OCI-LY7 (cell line): ENCODE measurements around the gene EIF4B. TPM values are rescaled to one million over a fixed set of nuclear protein-coding genes. Genes with fewer than 3 reads are reported as not detected.

Source experiments
- BruUV-seq: library from RNA; stranded (reverse); fragments of 400-500 nt; replicated peaks from 2 replicates; lab custom pipeline; 2021; lab: Mats Ljungman, UMichigan
- CTCF ChIA-PET: fragments of 300-600 bp; sonication (Branson Sonifier 250); formaldehyde crosslinking; loops from one replicate; lab custom pipeline; 2022; ENCODE audit warnings: antibody characterized with exemption; ENCODE audit not compliant: unreplicated experiment; lab: Charles Lee
- POLR2A ChIA-PET: fragments of 300-600 bp; sonication (Branson Sonifier 250); formaldehyde crosslinking; loops from one replicate; lab custom pipeline; 2022; ENCODE audit warnings: antibody characterized with exemption; lab: Charles Lee
- DNase-seq: peaks from one replicate; pipeline ENCODE4 v3.0.0-alpha.2; 2015; ENCODE audit warnings: low spot score
- H2AFZ ChIP-seq: fragments of 200-600 bp; sonication (generic), shearing (Covaris generic); 2 replicates; pipeline ENCODE4 v1.6.1; 2014; ENCODE audit warnings: mild to moderate bottlenecking, antibody characterized with exemption, low read length, moderate library complexity
- H3K27ac ChIP-seq: fragments of 200-600 bp; sonication (generic); 2 replicates; pipeline ENCODE4 v1.5.1; 2014; ENCODE audit warnings: mixed run types, low read depth, mild to moderate bottlenecking, moderate library complexity, low read length, inconsistent platforms; ENCODE audit not compliant: poor library complexity, severe bottlenecking
- H3K36me3 ChIP-seq: fragments of 200-600 bp; sonication (generic); 2 replicates; pipeline ENCODE4 v1.6.1; 2014; ENCODE audit warnings: mild to moderate bottlenecking, antibody characterized with exemption, low read length, moderate library complexity, mixed read lengths; ENCODE audit not compliant: insufficient read depth
- H3K4me1 ChIP-seq: fragments of 200-600 bp; sonication (generic); 2 replicates; pipeline ENCODE4 v1.5.1; 2014; ENCODE audit warnings: mild to moderate bottlenecking, low read length; ENCODE audit not compliant: insufficient read depth, poor library complexity, severe bottlenecking
- H3K4me2 ChIP-seq: fragments of 200-600 bp; sonication (generic); 2 replicates; pipeline ENCODE4 v1.6.1; 2014; ENCODE audit warnings: mild to moderate bottlenecking, low read length
- H3K4me3 ChIP-seq: fragments of 200-600 bp; sonication (generic); 2 replicates; pipeline ENCODE4 v1.5.1; 2014; ENCODE audit warnings: mild to moderate bottlenecking, low read depth, low read length; ENCODE audit not compliant: poor library complexity, severe bottlenecking
- H3K79me2 ChIP-seq: fragments of 200-600 bp; sonication (generic); 2 replicates; pipeline ENCODE4 v1.6.1; 2016; ENCODE audit warnings: low read depth, mild to moderate bottlenecking, low read length, moderate library complexity, mixed read lengths; ENCODE audit not compliant: insufficient read depth
- H3K9me2 ChIP-seq: fragments of 200-600 bp; sonication (generic); 2 replicates; pipeline ENCODE4 v1.6.1; 2016; ENCODE audit warnings: mild to moderate bottlenecking, low read length, mixed read lengths; ENCODE audit not compliant: insufficient read depth
- H3K9me3 ChIP-seq: fragments of 200-600 bp; sonication (generic); 2 replicates; pipeline ENCODE4 v1.6.1; 2014; ENCODE audit warnings: mild to moderate bottlenecking, mixed run types, low read length, mixed read lengths
- H4K20me1 ChIP-seq: fragments of 200-600 bp; sonication (generic); 2 replicates; pipeline ENCODE4 v1.6.1; 2014; ENCODE audit warnings: mild to moderate bottlenecking, antibody characterized with exemption, low read length, moderate library complexity, mixed read lengths; ENCODE audit not compliant: insufficient read depth
- CTCF ChIP-seq: fragments of 200-600 bp; sonication (generic); conservative IDR thresholded peaks from 2 replicates; pipeline ENCODE4 v1.5.1; 2014; ENCODE audit warnings: mild to moderate bottlenecking, antibody characterized with exemption, low read length, moderate library complexity, mixed read lengths
- EZH2phosphoT487 ChIP-seq: fragments of 200-600 bp; sonication (generic); IDR thresholded peaks from 2 replicates; pipeline ENCODE4 v1.6.1; 2018; ENCODE audit warnings: low read depth, borderline replicate concordance, mild to moderate bottlenecking, mixed run types, antibody characterized with exemption, low read length, moderate library complexity, mixed read lengths
- intact Hi-C: fragments of 100-400 bp; cut with micrococcal nuclease; formaldehyde crosslinking; loops from one replicate; pipeline ENCODE4 v1.10.0; 2022; ENCODE audit not compliant: unreplicated experiment
- total RNA-seq, 2 experiments: library from RNA; depleted of rRNA in 1 of 2; stranded (reverse); fragments of >200 nt in 1 of 2; shearing (Covaris generic) in 1 of 2; gene quantifications; 2 replicates each; pipeline ENCODE4 v1.2.3, GENCODE V29; 2014 to 2022

Gene EIF4B
- total RNA-seq, 2 experiments from 2014 or later = 645 to 745 TPM

- Histone ChIP-seq H3K9me2 (no peaks in the 10 kb centered on the region), H3K79me2 (no peaks in the 10 kb centered on the region), H3K36me3 (no peaks in the 10 kb centered on the region), H3K27ac (no peak overlapping the region), H3K9me3 (no peaks in the 10 kb centered on the region), H3K4me3 (no peak overlapping the region), H3K4me2 (no peak overlapping the region), H2AFZ (no peak overlapping the region), H3K4me1 (no peaks in the 10 kb centered on the region), H4K20me1 (no peaks in the 10 kb centered on the region)
- intact Hi-C loops = no loop called here
- CTCF ChIA-PET = no interaction called here
- TF ChIP-seq EZH2phosphoT487 = no peak
- TF ChIP-seq CTCF = no peak
- POLR2A ChIA-PET = no interaction called here
- no peak for DNase-seq
- no TSS peak for BruUV-seq
Observed at GRCh38 chr12:52969828-52970569, 36.3 kb upstream of the EIF4B start.

- TF ChIP-seq EZH2phosphoT487 (no peak), CTCF (no peak)
- intact Hi-C loops = no loop called here
- Histone ChIP-seq H2AFZ (no peak overlapping the region), H3K4me3 (no peak overlapping the region), H3K27ac (no peak overlapping the region), H3K9me3 (no peaks in the 10 kb centered on the region), H3K36me3 (no peaks in the 10 kb centered on the region), H3K4me2 (no peak overlapping the region), H3K4me1 (no peaks in the 10 kb centered on the region), H3K9me2 (no peaks in the 10 kb centered on the region), H4K20me1 (no peaks in the 10 kb centered on the region), H3K79me2 (no peaks in the 10 kb centered on the region)
- POLR2A ChIA-PET = no interaction called here
- DNase-seq = no peak
- BruUV-seq = no TSS peak
- CTCF ChIA-PET = interaction anchor here (0.6 kb wide), 1 partner anchor 35 kb away, joined by 5 read pairs; the partner anchor contains the start of gene EIF4B
Observed at GRCh38 chr12:52971679-52972329, 34.5 kb upstream of the EIF4B start.

GRCh38 chr12:52975204-52975603 is 31.1 kb upstream of the EIF4B start:
- Histone ChIP-seq H2AFZ (no peak overlapping the region), H4K20me1 (no peaks in the 10 kb centered on the region), H3K9me3 (no peaks in the 10 kb centered on the region), H3K9me2 (no peaks in the 10 kb centered on the region), H3K79me2 (no peaks in the 10 kb centered on the region), H3K27ac (no peak overlapping the region), H3K4me3 (no peak overlapping the region), H3K4me2 (no peak overlapping the region), H3K4me1 (no peaks in the 10 kb centered on the region), H3K36me3 (no peaks in the 10 kb centered on the region)
- intact Hi-C loops = no loop called here
- ChIA-PET POLR2A (no interaction called here), CTCF (no interaction called here)
- TF ChIP-seq EZH2phosphoT487 (no peak), CTCF (no peak)
- no peak for DNase-seq
- BruUV-seq = no TSS peak
